AG04450 (cell line): ENCODE results near the gene ASPM. TPM values are rescaled to one million over a fixed set of nuclear protein-coding genes. Genes with fewer than 3 reads are reported as not detected.

Experiments used
- CTCF ChIA-PET: fragments of 300-600, 350-600 bp; formaldehyde crosslinking; extraction: SDS; loops from one replicate; lab custom pipeline; 2022; ENCODE audit warnings: antibody characterized with exemption, inconsistent platforms; lab: Charles Lee
- POLR2A ChIA-PET: fragments of 350-600 bp; formaldehyde crosslinking; extraction: SDS; loops from one replicate; lab custom pipeline; 2021; ENCODE audit warnings: antibody characterized with exemption, inconsistent platforms; lab: Yijun Ruan, JAX
- DNase-seq: peaks from one replicate; pipeline ENCODE4 v3.0.0-alpha.2; 2011; ENCODE audit warnings: low read depth, low spot score
- H3K27ac ChIP-seq: one replicate; pipeline ENCODE4 v1.5.1; 2012; ENCODE audit warnings: low read depth, low read length, control low read depth
- H3K27me3 ChIP-seq: one replicate; pipeline ENCODE4 v1.6.0; 2012; ENCODE audit warnings: low read length; ENCODE audit not compliant: control insufficient read depth, insufficient read depth
- H3K4me3 ChIP-seq: 2 replicates; pipeline ENCODE4 v1.5.1; 2011; ENCODE audit warnings: mild to moderate bottlenecking, low read depth, low read length, control low read depth
- H3K9me3 ChIP-seq: 2 replicates; pipeline ENCODE4 v1.5.1; 2012; ENCODE audit warnings: low read length; ENCODE audit not compliant: control insufficient read depth, insufficient read depth
- CTCF ChIP-seq: IDR thresholded peaks from 2 replicates; pipeline ENCODE4 v1.5.1; 2011; ENCODE audit warnings: low read depth, low read length, control low read depth, inconsistent platforms
- polyA plus RNA-seq: library from polyadenylated mRNA; depleted of rRNA; stranded (reverse); fragments of >200 nt; gene quantifications from 2 replicates; pipeline ENCODE4 v1.2.3, GENCODE V29; 2011

Gene ASPM
- polyA plus RNA-seq, 1 experiment = 6.1 TPM

- POLR2A ChIA-PET = no interaction called here
- no peak for TF ChIP-seq CTCF
- H3K27ac ChIP-seq = no peak overlapping the region
- no peak overlapping the region for H3K4me3 ChIP-seq
- no peaks in the 10 kb centered on the region for H3K9me3 ChIP-seq
- DNase-seq = no peak
- H3K27me3 ChIP-seq = no peaks in the 10 kb centered on the region
- CTCF ChIA-PET = interaction anchor here (0.8 to 1.5 kb wide), 3 partner anchors 16 to 174 kb away, joined by 3 read pairs; no protein-coding TSS in a partner anchor
Observed at GRCh38 chr1:197182716-197183115, 36.2 kb upstream of the ASPM start.

- Histone ChIP-seq H3K27me3 (no peaks in the 10 kb centered on the region), H3K27ac (no peak overlapping the region), H3K9me3 (no peaks in the 10 kb centered on the region), H3K4me3 (no peak overlapping the region)
- CTCF ChIA-PET = interaction anchor here (4.0 to 4.2 kb wide), 2 partner anchors 29 to 176 kb away, joined by 26 to 40 read pairs; no protein-coding TSS in a partner anchor
- POLR2A ChIA-PET = no interaction called here
- no peak for DNase-seq
- no peak for TF ChIP-seq CTCF
Observed at GRCh38 chr1:197181982-197182381, 35.5 kb upstream of the ASPM start.

GRCh38 chr1:197180252-197180878, 33.9 kb upstream of the ASPM start:
- Histone ChIP-seq H3K9me3 (no peaks in the 10 kb centered on the region), H3K27ac (no peak overlapping the region), H3K27me3 (no peaks in the 10 kb centered on the region), H3K4me3 (no peak overlapping the region)
- peak; percentile 71 for DNase-seq
- ChIA-PET POLR2A (no interaction called here), CTCF (interaction anchor here (0.6 to 4.2 kb wide), 28 partner anchors 9 to 336 kb away, joined by 3 to 40 read pairs (median 4); no protein-coding TSS in a partner anchor)
- peak; percentile 77 for TF ChIP-seq CTCF

GRCh38 chr1:197178998-197179397, 32.5 kb upstream of the ASPM start:
- no peak for DNase-seq
- CTCF ChIA-PET = interaction anchor here (0.7 to 4.2 kb wide), 19 partner anchors 11 to 227 kb away, joined by 3 to 40 read pairs (median 4); no protein-coding TSS in a partner anchor
- POLR2A ChIA-PET = no interaction called here
- Histone ChIP-seq H3K27me3 (no peaks in the 10 kb centered on the region), H3K27ac (no peak overlapping the region), H3K9me3 (no peaks in the 10 kb centered on the region), H3K4me3 (no peak overlapping the region)
- TF ChIP-seq CTCF = peak; percentile 33

GRCh38 chr1:197174818-197175217, 28.3 kb upstream of the ASPM start:
- TF ChIP-seq CTCF = no peak
- H3K27ac ChIP-seq = no peak overlapping the region
- DNase-seq = no peak
- no peaks in the 10 kb centered on the region for H3K27me3 ChIP-seq
- ChIA-PET POLR2A (no interaction called here), CTCF (no interaction called here)
- no peak overlapping the region for H3K4me3 ChIP-seq
- no peaks in the 10 kb centered on the region for H3K9me3 ChIP-seq
